Keratinocyte (primary cell): Measurements from ENCODE around the gene LRIG1. TPM values are rescaled to one million over a fixed set of nuclear protein-coding genes. Genes with fewer than 3 reads are reported as not detected.

Source experiments
- DNase-seq: peaks from one replicate; pipeline ENCODE4 v3.0.0-alpha.2; 2011; ENCODE audit warnings: low read depth, missing footprints, low spot score
- FAIRE-seq: peaks from 2 replicates; lab custom pipeline; 2011; peaks lifted over from hg19 to GRCh38; lab: Jason Lieb, UNC
- H2AFZ ChIP-seq: 2 replicates; pipeline ENCODE4 v1.6.0; 2012; ENCODE audit warnings: low read length, control low read depth, inconsistent platforms; ENCODE audit not compliant: control insufficient read depth
- H3K27ac ChIP-seq: 2 replicates; pipeline ENCODE4 v1.5.1; 2011; ENCODE audit warnings: low read length; ENCODE audit not compliant: control insufficient read depth, insufficient read depth
- H3K27me3 ChIP-seq: 3 replicates; pipeline ENCODE4 v1.6.0; 2011; ENCODE audit warnings: low read length; ENCODE audit not compliant: control insufficient read depth, insufficient read depth; ENCODE audit errors: extremely low read depth
- H3K36me3 ChIP-seq, 2 experiments: 2 replicates in 1 of 2; 3 replicates in 1 of 2; pipeline ENCODE4 v1.5.1; 2011; ENCODE audit warnings: low read length in 2 of 2, mild to moderate bottlenecking in 1 of 2; ENCODE audit not compliant: control insufficient read depth in 2 of 2, insufficient read depth in 2 of 2; ENCODE audit errors: extremely low read depth in 1 of 2
- H3K4me1 ChIP-seq: 3 replicates; pipeline ENCODE4 v1.5.1; 2011; ENCODE audit warnings: low read length; ENCODE audit not compliant: control insufficient read depth, insufficient read depth; ENCODE audit errors: extremely low read depth
- H3K4me2 ChIP-seq: 3 replicates; pipeline ENCODE4 v1.6.0; 2011; ENCODE audit warnings: low read depth, low read length; ENCODE audit not compliant: control insufficient read depth, insufficient read depth; ENCODE audit errors: extremely low read depth
- H3K4me3 ChIP-seq, 3 experiments: fragments of 200-600 bp in 1 of 3; sonication (generic) in 1 of 3; 2 replicates in 2 of 3; 3 replicates in 1 of 3; pipeline ENCODE4 v1.5.1; 2011 to 2016; ENCODE audit warnings: low read length in 3 of 3, mild to moderate bottlenecking in 3 of 3, control low read depth in 2 of 3, inconsistent platforms in 1 of 3, low read depth in 1 of 3, mixed read lengths in 1 of 3, mixed run types in 1 of 3, moderate library complexity in 1 of 3; ENCODE audit not compliant: control insufficient read depth in 2 of 3, insufficient read depth in 2 of 3; ENCODE audit errors: extremely low read depth in 1 of 3
- H3K79me2 ChIP-seq: 2 replicates; pipeline ENCODE4 v1.6.0; 2012; ENCODE audit warnings: low read length; ENCODE audit not compliant: control insufficient read depth, insufficient read depth
- H3K9ac ChIP-seq: 3 replicates; pipeline ENCODE4 v1.6.0; 2011; ENCODE audit warnings: low read length; ENCODE audit not compliant: control insufficient read depth, insufficient read depth; ENCODE audit errors: extremely low read depth
- H3K9me1 ChIP-seq: 3 replicates; pipeline ENCODE4 v1.6.0; 2011; ENCODE audit warnings: low read length; ENCODE audit not compliant: control insufficient read depth, insufficient read depth; ENCODE audit errors: extremely low read depth
- H3K9me3 ChIP-seq: 2 replicates; pipeline ENCODE4 v1.5.1; 2012; ENCODE audit warnings: low read depth, low read length; ENCODE audit not compliant: control insufficient read depth
- H4K20me1 ChIP-seq: 3 replicates; pipeline ENCODE4 v1.6.0; 2011; ENCODE audit warnings: low read length; ENCODE audit not compliant: control insufficient read depth, insufficient read depth; ENCODE audit errors: extremely low read depth
- CTCF ChIP-seq, 3 experiments: IDR thresholded peaks in 1 of 3; conservative IDR thresholded peaks in 1 of 3; optimal IDR thresholded peaks in 1 of 3; 2 replicates in 2 of 3; 3 replicates in 1 of 3; pipeline versions ENCODE3 to v1.5.1; 2011; ENCODE audit warnings: low read length in 3 of 3, mild to moderate bottlenecking in 3 of 3, moderate library complexity in 2 of 3, control low read depth in 1 of 3, inconsistent platforms in 1 of 3; ENCODE audit not compliant: insufficient read depth in 2 of 3; ENCODE audit errors: extremely low read depth in 1 of 3
- EZH2 ChIP-seq: IDR thresholded peaks from one replicate; pipeline ENCODE4 v1.6.1; 2012; ENCODE audit warnings: inconsistent platforms, mild to moderate bottlenecking, low read length, moderate library complexity
- dilution Hi-C: fragments of 300-500 bp; cut with MboI; formaldehyde crosslinking; loops from one replicate; pipeline ENCODE4 v1.7.0; 2020; ENCODE audit warnings: low sequenced_read_pairs; ENCODE audit not compliant: extremely low pct_ligation_motif_present
- polyA plus RNA-seq, 5 experiments: library from polyadenylated mRNA; depleted of rRNA in 3 of 5; stranded (reverse) in 3 of 5; stranded (forward) in 1 of 5; unstranded in 1 of 5; fragments of >200 nt; gene quantifications; 1 replicate in 1 of 5; 2 replicates in 3 of 5; 3 replicates in 1 of 5; pipeline versions ENCODE4 v1.2.1 to v1.2.3, GENCODE V29; 2011 to 2012; ENCODE audit warnings: missing spikeins in 2 of 5, low read depth in 1 of 5, low replicate concordance in 1 of 5

LRIG1 gene
- polyA plus RNA-seq, 1 donor (not counting 4 experiments of a cell fraction or from before 2014, with no cell fraction given) = 17.2 TPM

GRCh38 chr3:66355997-66356396, 144.8 kb downstream of the LRIG1 start:
- no peak overlapping the region for H3K4me3 ChIP-seq
- no peaks in the 10 kb centered on the region for H3K9me3 ChIP-seq
- no peaks in the 10 kb centered on the region for H3K79me2 ChIP-seq
- DNase-seq (no peak), FAIRE-seq (no peak)
- no peak overlapping the region for H3K27ac ChIP-seq
- dilution Hi-C loops = no loop called here
- H4K20me1 ChIP-seq = no peaks in the 10 kb centered on the region
- H2AFZ ChIP-seq = no peak overlapping the region
- H3K9me1 ChIP-seq = no peaks in the 10 kb centered on the region
- H3K4me2 ChIP-seq = no peak overlapping the region
- no peaks in the 10 kb centered on the region for H3K36me3 ChIP-seq
- TF ChIP-seq EZH2 (no peak), CTCF (optimal IDR thresholded peaks at IDR 0.05 in 1 of 3, IDR thresholded peaks at IDR 0.05 in 1 of 3, conservative IDR thresholded peaks at IDR 0.05 in 1 of 3; ENCODE audit: extremely low read depth in 1 of 3, insufficient read depth in 2 of 3, low read length in 3 of 3) (no peak)
- H3K9ac ChIP-seq = no peak overlapping the region
- no peaks in the 10 kb centered on the region for H3K27me3 ChIP-seq
- H3K4me1 ChIP-seq = no peaks in the 10 kb centered on the region

- no peak overlapping the region for H2AFZ ChIP-seq
- dilution Hi-C loops = no loop called here
- H3K9me3 ChIP-seq = no peaks in the 10 kb centered on the region
- TF ChIP-seq EZH2 = no peak
- TF ChIP-seq CTCF (optimal IDR thresholded peaks at IDR 0.05 in 1 of 3, IDR thresholded peaks at IDR 0.05 in 1 of 3, conservative IDR thresholded peaks at IDR 0.05 in 1 of 3; ENCODE audit: extremely low read depth in 1 of 3, insufficient read depth in 2 of 3, low read length in 3 of 3) = no peak
- H4K20me1 ChIP-seq = no peaks in the 10 kb centered on the region
- H3K9ac ChIP-seq = no peak overlapping the region
- no peak overlapping the region for H3K4me2 ChIP-seq
- H3K36me3 ChIP-seq = no peaks in the 10 kb centered on the region
- no peak overlapping the region for H3K4me3 ChIP-seq
- H3K27me3 ChIP-seq = no peaks in the 10 kb centered on the region
- FAIRE-seq (no peak), DNase-seq (no peak)
- no peaks in the 10 kb centered on the region for H3K4me1 ChIP-seq
- no peak overlapping the region for H3K27ac ChIP-seq
- no peaks in the 10 kb centered on the region for H3K79me2 ChIP-seq
- H3K9me1 ChIP-seq = no peaks in the 10 kb centered on the region
Observed at GRCh38 chr3:66355394-66355793, 145.4 kb downstream of the LRIG1 start.
